Left ventricle myocardium inferior (tissue), 1 donor: ENCODE measurements around the gene MACROD2. TPM values are rescaled to one million over a fixed set of nuclear protein-coding genes. Genes with fewer than 3 reads are reported as not detected.

ENCODE experiments used
- DNase-seq: peaks from one replicate; pipeline ENCODE4 v3.0.0-alpha.2; 2020
- H3K27ac ChIP-seq: fragments of 200-600 bp; replicated peaks from 2 replicates; pipeline ENCODE4 v1.8.0; 2021
- H3K27me3 ChIP-seq: fragments of 200-600 bp; 2 replicates; pipeline ENCODE4 v1.8.0; 2021; ENCODE audit warnings: low read depth
- H3K36me3 ChIP-seq: fragments of 200-600 bp; 2 replicates; pipeline ENCODE4 v1.8.0; 2021
- H3K4me1 ChIP-seq: fragments of 200-600 bp; 2 replicates; pipeline ENCODE4 v1.8.0; 2021
- H3K4me3 ChIP-seq: fragments of 200-600 bp; 2 replicates; pipeline ENCODE4 v1.8.0; 2021; ENCODE audit warnings: mild to moderate bottlenecking, moderate library complexity
- H3K9me3 ChIP-seq: fragments of 200-600 bp; replicated peaks from 2 replicates; pipeline ENCODE4 v1.8.0; 2021
- intact Hi-C: fragments of 100-400 bp; cut with micrococcal nuclease; formaldehyde crosslinking; loops from one replicate; pipeline ENCODE4 v1.11.0; 2022
- total RNA-seq: library from RNA; stranded (reverse); fragmentation: NEBNext Ultra II Directional; extraction: Animal tissue kit (Norgen Biotek cat#: 25700); gene quantifications from one replicate; pipeline ENCODE4 v1.2.1, GENCODE V29; 2021
- TF ChIP-seq, protein P1 (sequence below): fragments of 200-600 bp; IDR thresholded peaks from 2 replicates; pipeline ENCODE4 v1.8.0; 2021; ENCODE audit warnings: antibody characterized with exemption, mild to moderate bottlenecking, borderline replicate concordance
- donor health status: DM: no; HTN: yes; CAD: no; lungs with severe emphysema.

The MACROD2 gene
- total RNA-seq, 1 donor from 2014 or later, result 3.6 TPM

DNA sequence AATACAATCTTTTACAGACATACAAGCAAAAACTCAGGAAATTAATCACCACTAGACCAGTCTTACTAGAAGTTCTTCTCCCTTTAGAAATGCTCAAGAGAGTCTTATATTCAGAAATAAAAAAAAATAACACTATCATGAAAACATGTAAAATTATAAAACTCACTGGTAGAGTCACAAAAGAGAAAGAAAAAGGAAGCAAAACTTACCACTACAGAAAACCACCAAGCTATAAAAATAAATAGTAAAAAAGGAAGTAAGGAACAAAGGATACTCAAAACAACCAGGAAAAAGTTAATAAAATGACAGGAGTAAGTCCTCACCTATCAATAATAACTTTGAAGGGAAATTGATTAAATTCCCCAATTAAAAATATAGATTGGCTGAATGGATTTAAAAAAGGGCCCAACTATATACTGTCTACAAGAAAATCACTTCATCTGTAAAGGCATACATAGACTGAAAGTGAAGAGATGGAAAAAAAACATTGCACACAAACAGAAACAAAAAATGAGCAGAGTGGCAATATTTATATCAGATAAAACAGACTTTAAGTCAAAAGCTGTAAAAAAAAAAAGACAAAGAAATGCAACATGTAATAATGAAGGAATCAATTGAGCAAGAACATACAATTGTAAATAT is 2088.4 kb downstream of the MACROD2 start:
- H3K36me3 ChIP-seq, result no peaks in the 10 kb centered on the region
- H3K4me3 ChIP-seq, result no peak overlapping the region
- intact Hi-C loops, result no loop called here
- no peak for DNase-seq
- TF ChIP-seq, protein P1, sequence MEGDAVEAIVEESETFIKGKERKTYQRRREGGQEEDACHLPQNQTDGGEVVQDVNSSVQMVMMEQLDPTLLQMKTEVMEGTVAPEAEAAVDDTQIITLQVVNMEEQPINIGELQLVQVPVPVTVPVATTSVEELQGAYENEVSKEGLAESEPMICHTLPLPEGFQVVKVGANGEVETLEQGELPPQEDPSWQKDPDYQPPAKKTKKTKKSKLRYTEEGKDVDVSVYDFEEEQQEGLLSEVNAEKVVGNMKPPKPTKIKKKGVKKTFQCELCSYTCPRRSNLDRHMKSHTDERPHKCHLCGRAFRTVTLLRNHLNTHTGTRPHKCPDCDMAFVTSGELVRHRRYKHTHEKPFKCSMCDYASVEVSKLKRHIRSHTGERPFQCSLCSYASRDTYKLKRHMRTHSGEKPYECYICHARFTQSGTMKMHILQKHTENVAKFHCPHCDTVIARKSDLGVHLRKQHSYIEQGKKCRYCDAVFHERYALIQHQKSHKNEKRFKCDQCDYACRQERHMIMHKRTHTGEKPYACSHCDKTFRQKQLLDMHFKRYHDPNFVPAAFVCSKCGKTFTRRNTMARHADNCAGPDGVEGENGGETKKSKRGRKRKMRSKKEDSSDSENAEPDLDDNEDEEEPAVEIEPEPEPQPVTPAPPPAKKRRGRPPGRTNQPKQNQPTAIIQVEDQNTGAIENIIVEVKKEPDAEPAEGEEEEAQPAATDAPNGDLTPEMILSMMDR, result no peak
- H3K27ac ChIP-seq, result no peak overlapping the region
- H3K9me3 ChIP-seq, result peaks cover 15% of the 10 kb centered on the region
- peaks cover 3% of the 10 kb centered on the region for H3K27me3 ChIP-seq
- H3K4me1 ChIP-seq, result no peaks in the 10 kb centered on the region

DNA sequence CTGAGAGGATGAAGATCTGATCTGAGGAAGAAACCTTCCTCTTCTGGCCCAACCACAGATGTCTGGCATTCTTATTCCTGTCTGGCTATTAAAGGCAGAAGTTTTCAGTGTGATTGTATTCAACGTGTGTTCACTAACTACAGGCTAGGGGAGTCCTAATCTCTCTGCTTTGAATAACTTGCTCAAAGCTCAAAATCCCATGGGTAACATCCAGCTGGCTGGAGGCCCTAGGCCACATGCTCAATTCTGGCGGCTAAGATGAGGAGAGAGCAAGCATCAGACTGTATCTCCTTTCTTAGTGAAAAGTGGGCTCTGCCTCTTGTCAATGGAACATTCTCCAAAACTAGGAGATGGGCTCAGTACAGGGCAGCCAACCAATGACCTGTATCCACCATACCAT is 2099.9 kb downstream of the MACROD2 start:
- Histone ChIP-seq H3K36me3 (no peaks in the 10 kb centered on the region), H3K4me3 (no peak overlapping the region), H3K4me1 (no peaks in the 10 kb centered on the region), H3K27me3 (no peaks in the 10 kb centered on the region), H3K27ac (no peak overlapping the region), H3K9me3 (peaks cover 10% of the 10 kb centered on the region)
- TF ChIP-seq, protein P1, result no peak
- DNase-seq, result no peak
- intact Hi-C loops, result no loop called here

DNA sequence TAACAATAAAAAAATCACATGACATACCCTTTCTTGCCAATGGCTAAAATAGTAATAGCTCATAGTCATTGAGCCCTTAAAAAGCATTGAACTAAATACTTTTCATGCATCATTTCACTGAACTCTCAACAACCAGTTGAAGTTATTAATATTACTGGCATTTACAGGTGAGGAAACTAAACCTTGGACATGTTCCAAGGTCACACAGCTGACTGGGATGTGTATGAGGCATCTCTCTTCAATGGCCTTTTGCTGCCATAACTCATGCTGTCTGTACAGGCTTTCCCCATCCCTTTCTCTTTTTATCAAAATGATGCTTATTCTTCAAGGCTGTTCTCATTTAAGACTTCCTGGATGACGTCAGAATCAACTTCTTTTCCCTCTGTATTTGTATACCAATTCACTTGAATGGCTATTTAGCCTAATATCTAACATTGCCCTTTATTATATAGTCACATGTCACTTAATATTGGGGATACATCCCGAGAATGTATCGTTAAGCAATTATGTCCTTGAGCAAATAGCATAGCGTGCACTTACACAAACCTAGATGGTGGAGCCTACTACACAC is 2101.5 kb downstream of the MACROD2 start:
- intact Hi-C loops, result no loop called here
- TF ChIP-seq, protein P1, result no peak

DNA sequence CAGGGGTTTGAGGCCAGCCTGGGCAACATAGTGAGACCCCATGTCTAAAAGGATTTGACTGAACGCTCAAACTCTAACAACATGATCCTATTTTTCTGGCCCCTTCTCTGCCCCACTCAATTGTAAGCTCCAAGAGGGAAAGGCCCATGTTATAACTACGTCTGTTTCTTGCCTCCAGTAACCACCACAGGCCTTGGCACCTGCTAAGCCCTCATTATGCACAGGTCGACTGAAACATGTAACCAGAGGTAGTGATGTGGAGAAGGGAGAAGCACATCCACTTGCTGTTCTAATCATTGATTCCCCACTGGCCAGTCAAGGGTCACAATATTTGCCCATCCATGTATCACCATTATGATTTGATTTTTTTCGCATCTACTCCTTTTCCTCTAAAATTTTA is 2102.5 kb downstream of the MACROD2 start:
- TF ChIP-seq, protein P1, result no peak
- Histone ChIP-seq H3K9me3 (no peaks in the 10 kb centered on the region), H3K27me3 (no peaks in the 10 kb centered on the region), H3K27ac (no peak overlapping the region), H3K4me3 (no peak overlapping the region), H3K36me3 (no peaks in the 10 kb centered on the region), H3K4me1 (no peaks in the 10 kb centered on the region)
- no peak for DNase-seq
- intact Hi-C loops, result no loop called here

More for the DNA sequence above, 2101.5 kb downstream of the MACROD2 start:
- no peaks in the 10 kb centered on the region for H3K9me3 ChIP-seq
- no peaks in the 10 kb centered on the region for H3K36me3 ChIP-seq
- H3K27ac ChIP-seq, result no peak overlapping the region
- DNase-seq, result no peak
- H3K4me3 ChIP-seq, result no peak overlapping the region
- H3K27me3 ChIP-seq, result no peaks in the 10 kb centered on the region
- no peaks in the 10 kb centered on the region for H3K4me1 ChIP-seq

DNA sequence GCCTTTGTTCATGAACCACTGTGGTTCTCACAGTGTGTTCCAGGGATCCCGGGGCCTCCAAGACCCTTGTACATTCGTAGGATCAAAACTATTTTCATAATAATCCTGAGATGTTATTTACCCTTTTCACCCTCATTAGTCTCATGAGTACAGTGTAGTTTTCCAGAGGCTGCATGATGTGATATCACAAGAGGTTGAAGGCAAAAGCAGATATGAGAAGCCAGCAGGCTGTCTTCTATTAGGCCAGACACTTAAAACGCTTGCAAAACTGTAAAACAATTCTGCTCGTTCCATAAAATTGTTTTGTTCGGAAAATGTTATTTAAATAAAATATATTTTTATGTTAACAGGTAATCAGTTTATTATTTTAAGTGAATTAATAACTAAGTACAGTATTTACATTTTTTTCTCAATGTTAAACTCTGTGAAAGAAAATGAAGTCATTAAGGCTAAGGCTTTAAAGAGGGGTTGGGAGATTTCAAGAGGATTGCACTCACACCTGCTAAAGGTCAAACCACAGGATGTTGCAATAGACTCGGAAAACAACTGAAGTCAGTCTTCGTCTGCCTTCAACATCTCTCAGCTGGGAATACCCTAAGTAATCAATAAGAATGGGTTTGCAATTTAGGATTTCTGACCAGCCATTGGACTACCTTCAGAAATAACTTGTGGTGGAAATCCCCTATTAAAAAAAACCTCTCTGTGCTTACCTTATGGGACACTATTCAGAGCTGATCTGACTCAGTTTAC is 2103.7 kb downstream of the MACROD2 start:
- H3K4me3 ChIP-seq, result no peak overlapping the region
- no peaks in the 10 kb centered on the region for H3K27me3 ChIP-seq
- H3K9me3 ChIP-seq, result no peaks in the 10 kb centered on the region
- intact Hi-C loops, result no loop called here
- no peaks in the 10 kb centered on the region for H3K36me3 ChIP-seq
- TF ChIP-seq, protein P1, result no peak
- no peaks in the 10 kb centered on the region for H3K4me1 ChIP-seq
- DNase-seq, result no peak
- no peak overlapping the region for H3K27ac ChIP-seq
